Kidney epithelial cell (primary cell): ENCODE data around the gene ANKRD33. TPM values are rescaled to one million over a fixed set of nuclear protein-coding genes. Genes with fewer than 3 reads are reported as not detected.

Experiments
- DNase-seq: peaks from one replicate; pipeline ENCODE4 v3.0.0-alpha.2; 2010; ENCODE audit warnings: low read depth
- H3K27me3 ChIP-seq: 2 replicates; pipeline ENCODE4 v1.6.0; 2011; ENCODE audit warnings: low read length; ENCODE audit not compliant: control insufficient read depth, insufficient read depth
- H3K36me3 ChIP-seq: 2 replicates; pipeline ENCODE4 v1.5.1; 2011; ENCODE audit warnings: low read length; ENCODE audit not compliant: control insufficient read depth, insufficient read depth
- H3K4me3 ChIP-seq: 2 replicates; pipeline ENCODE4 v1.5.1; 2011; ENCODE audit warnings: low read depth, mild to moderate bottlenecking, control low read depth, low read length
- total RNA-seq: library from RNA; depleted of rRNA; stranded (reverse); fragments of >200 nt; gene quantifications from 2 replicates; pipeline ENCODE4 v1.2.3, GENCODE V29; 2015
- TF ChIP-seq, protein P1 (sequence below): IDR thresholded peaks from 2 replicates; pipeline ENCODE4 v1.5.1; 2011; ENCODE audit warnings: mild to moderate bottlenecking, moderate library complexity, low read length, control low read depth, inconsistent platforms; ENCODE audit not compliant: insufficient read depth, poor library complexity, severe bottlenecking

ANKRD33 gene
- total RNA-seq, 1 donor from 2014 or later, result not detected

GRCh38 chr12:51925346-51926063, 37.6 kb downstream of the ANKRD33 start:
- Histone ChIP-seq H3K27me3 (peaks cover 2% of the 10 kb centered on the region), H3K36me3 (no peaks in the 10 kb centered on the region), H3K4me3 (no peak overlapping the region)
- no peak for DNase-seq
- TF ChIP-seq, protein P1, sequence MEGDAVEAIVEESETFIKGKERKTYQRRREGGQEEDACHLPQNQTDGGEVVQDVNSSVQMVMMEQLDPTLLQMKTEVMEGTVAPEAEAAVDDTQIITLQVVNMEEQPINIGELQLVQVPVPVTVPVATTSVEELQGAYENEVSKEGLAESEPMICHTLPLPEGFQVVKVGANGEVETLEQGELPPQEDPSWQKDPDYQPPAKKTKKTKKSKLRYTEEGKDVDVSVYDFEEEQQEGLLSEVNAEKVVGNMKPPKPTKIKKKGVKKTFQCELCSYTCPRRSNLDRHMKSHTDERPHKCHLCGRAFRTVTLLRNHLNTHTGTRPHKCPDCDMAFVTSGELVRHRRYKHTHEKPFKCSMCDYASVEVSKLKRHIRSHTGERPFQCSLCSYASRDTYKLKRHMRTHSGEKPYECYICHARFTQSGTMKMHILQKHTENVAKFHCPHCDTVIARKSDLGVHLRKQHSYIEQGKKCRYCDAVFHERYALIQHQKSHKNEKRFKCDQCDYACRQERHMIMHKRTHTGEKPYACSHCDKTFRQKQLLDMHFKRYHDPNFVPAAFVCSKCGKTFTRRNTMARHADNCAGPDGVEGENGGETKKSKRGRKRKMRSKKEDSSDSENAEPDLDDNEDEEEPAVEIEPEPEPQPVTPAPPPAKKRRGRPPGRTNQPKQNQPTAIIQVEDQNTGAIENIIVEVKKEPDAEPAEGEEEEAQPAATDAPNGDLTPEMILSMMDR, result no peak

GRCh38 chr12:51926064-51926632, 38.2 kb downstream of the ANKRD33 start:
- TF ChIP-seq, protein P1, result no peak
- no peaks in the 10 kb centered on the region for H3K36me3 ChIP-seq
- no peak for DNase-seq
- peaks cover 2% of the 10 kb centered on the region for H3K27me3 ChIP-seq
- H3K4me3 ChIP-seq, result no peak overlapping the region

GRCh38 chr12:51926718-51927117, 38.8 kb downstream of the ANKRD33 start:
- DNase-seq, result no peak

GRCh38 chr12:51932218-51933076, 44.5 kb downstream of the ANKRD33 start:
- no peak for DNase-seq
- TF ChIP-seq, protein P1, result no peak

More at GRCh38 chr12:51926718-51927117, 38.8 kb downstream of the ANKRD33 start:
- Histone ChIP-seq H3K27me3 (peaks cover 2% of the 10 kb centered on the region), H3K4me3 (no peak overlapping the region), H3K36me3 (no peaks in the 10 kb centered on the region)
- TF ChIP-seq, protein P1, result peak; percentile 52

DNA sequence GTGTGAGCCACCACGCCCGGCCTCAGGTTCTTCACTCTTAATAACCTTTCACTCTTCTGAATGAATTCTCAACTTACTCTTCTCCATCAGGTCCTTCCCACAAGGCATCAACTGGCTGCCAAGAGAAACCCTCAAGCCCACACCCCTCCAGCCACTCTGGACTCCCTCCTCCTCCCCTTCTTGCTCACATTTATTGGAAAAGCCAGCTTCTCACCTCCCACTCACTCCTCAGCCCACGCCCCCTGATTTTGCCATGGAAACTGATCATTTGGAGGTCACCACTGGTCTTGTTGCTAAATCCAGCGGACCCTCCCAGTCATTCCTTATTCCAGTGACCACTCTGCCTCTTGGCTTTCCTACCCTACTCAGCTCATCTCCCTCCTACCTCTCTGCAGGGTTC, 46.2 kb downstream of the ANKRD33 start:
- Histone ChIP-seq H3K4me3 (no peak overlapping the region), H3K36me3 (no peaks in the 10 kb centered on the region), H3K27me3 (no peaks in the 10 kb centered on the region)
- DNase-seq, result no peak
- TF ChIP-seq, protein P1, result no peak

More at GRCh38 chr12:51932218-51933076, 44.5 kb downstream of the ANKRD33 start:
- no peaks in the 10 kb centered on the region for H3K36me3 ChIP-seq
- no peak overlapping the region for H3K4me3 ChIP-seq
- H3K27me3 ChIP-seq, result no peaks in the 10 kb centered on the region
